ENCODE measurements around the gene SEPTIN10.
"Not testable (repeated sequence)": the region's sequence is repeated elsewhere in the genome, so short reads cannot be mapped to it uniquely, and the experiment has no call there.

SEPTIN10 gene

GRCh38 chr2:109542384-109542783 is 71.4 kb downstream of the SEPTIN10 start:
- DNase-seq = no peak

- no peak for DNase-seq
Measured at GRCh38 chr2:109538546-109538945, 75.2 kb downstream of the SEPTIN10 start.

- DNase-seq = no peak
Measured at GRCh38 chr2:109537565-109538222, 76.1 kb downstream of the SEPTIN10 start.

- DNase-seq = not testable (repeated sequence)
Measured at GRCh38 chr2:109536556-109536955, 77.2 kb downstream of the SEPTIN10 start.

- no peak for DNase-seq
Measured at GRCh38 chr2:109535217-109535946, 78.4 kb downstream of the SEPTIN10 start.

GRCh38 chr2:109533823-109534222 is 79.9 kb downstream of the SEPTIN10 start:
- no peak for DNase-seq

GRCh38 chr2:109532728-109533076 is 81.1 kb downstream of the SEPTIN10 start:
- no peak for DNase-seq

GRCh38 chr2:109531896-109532727 is 81.7 kb downstream of the SEPTIN10 start:
- DNase-seq = no peak

- DNase-seq = no peak
Measured at GRCh38 chr2:109531221-109531620, 82.5 kb downstream of the SEPTIN10 start.

- no peak for DNase-seq
Measured at GRCh38 chr2:109530712-109531111, 83.1 kb downstream of the SEPTIN10 start.

GRCh38 chr2:109529532-109530449 is 84.0 kb downstream of the SEPTIN10 start:
- no peak for DNase-seq

GRCh38 chr2:109528811-109529501 is 84.8 kb downstream of the SEPTIN10 start:
- no peak for DNase-seq

GRCh38 chr2:109527846-109528705 is 85.7 kb downstream of the SEPTIN10 start:
- no peak for DNase-seq

GRCh38 chr2:109527079-109527478 is 86.7 kb downstream of the SEPTIN10 start:
- DNase-seq = no peak

- no peak for DNase-seq
Measured at GRCh38 chr2:109526442-109526970, 87.3 kb downstream of the SEPTIN10 start.

GRCh38 chr2:109525836-109526235 is 87.9 kb downstream of the SEPTIN10 start:
- DNase-seq = no peak

- DNase-seq = no peak
Measured at GRCh38 chr2:109523536-109524361, 90.0 kb downstream of the SEPTIN10 start.

- no peak for DNase-seq
Measured at GRCh38 chr2:109523121-109523520, 90.6 kb downstream of the SEPTIN10 start.

GRCh38 chr2:109522063-109522374 is 91.7 kb downstream of the SEPTIN10 start:
- DNase-seq = no peak
